Measurements from ENCODE around the gene ZNF385C. TPM values are rescaled to one million over a fixed set of nuclear protein-coding genes. Genes with fewer than 3 reads are reported as not detected.
A peak's percentile ranks its signal among the peaks of the same experiment; 100 is the strongest.

ZNF385C gene
- total and polyA plus RNA-seq, 2 donors (not counting 1 experiment from before 2014, with no cell fraction given): under 0.01 to 0.03 TPM

DNA sequence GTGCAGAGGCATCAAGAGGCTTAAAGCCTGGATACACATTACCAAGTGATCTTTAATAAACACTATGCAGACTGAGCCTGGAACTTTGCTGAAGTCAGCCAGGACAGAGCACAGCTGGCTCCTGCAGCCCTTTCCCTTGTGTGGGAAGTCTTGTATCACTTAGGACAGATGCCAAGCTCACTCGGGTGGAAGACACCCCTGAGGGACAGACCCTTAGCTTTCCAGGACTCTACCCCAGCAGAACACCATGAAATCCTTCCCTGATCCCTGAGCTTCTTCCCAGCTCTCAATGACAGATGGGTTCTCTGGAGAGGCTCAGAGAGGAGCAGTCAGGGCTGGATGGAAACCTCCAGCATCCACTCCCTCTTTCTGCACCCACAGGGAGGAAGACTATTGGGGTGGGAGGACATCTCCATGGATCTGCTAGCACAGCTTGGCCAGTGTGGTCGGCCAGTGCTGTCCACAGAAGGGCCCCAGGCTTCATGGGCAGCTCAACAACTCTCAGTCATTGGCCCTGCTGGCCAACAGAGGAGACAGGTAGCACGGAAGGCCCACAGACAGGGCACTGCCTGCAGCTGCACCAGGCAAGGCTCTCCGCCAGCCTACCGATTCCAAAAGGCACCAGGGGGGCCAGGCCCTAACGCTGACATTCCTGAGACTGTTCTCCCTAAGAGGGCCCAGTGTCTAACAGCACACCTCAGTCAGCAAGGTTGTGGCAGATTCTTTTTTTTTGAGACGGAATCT, 40.6 kb upstream of the ZNF385C start:
- no peak for DNase-seq (ENCODE audit: low read depth in 2 of 2)
- Histone ChIP-seq H4K20me1 (ENCODE audit: control insufficient read depth, extremely low read depth, insufficient read depth, low read length) (no peaks in the 10 kb centered on the region), H3K27me3 (ENCODE audit: control insufficient read depth, insufficient read depth, low read length) (no peaks in the 10 kb centered on the region), H2AFZ (ENCODE audit: low read length) (no peak overlapping the region), H3K36me3 (ENCODE audit: control insufficient read depth, insufficient read depth, low read length) (peaks cover 8% of the 10 kb centered on the region), H3K9me3 (ENCODE audit: control insufficient read depth, insufficient read depth, low read depth, low read length) (no peaks in the 10 kb centered on the region), H3K79me2 (ENCODE audit: control insufficient read depth, insufficient read depth, low read length) (peaks cover 81% of the 10 kb centered on the region), H3K4me3 (replicated peaks in 1 of 4; ENCODE audit: control extremely low read depth in 1 of 4, insufficient read depth in 1 of 4, low read depth in 3 of 4, low read length in 4 of 4) (no peak overlapping the region), H3K4me2 (ENCODE audit: extremely low read depth, insufficient read depth, low read length) (no peak overlapping the region), H3K27ac (ENCODE audit: insufficient read depth, low read length) (peak overlapping the region; percentile 10), H3K9ac (ENCODE audit: insufficient read depth, low read length) (no peak overlapping the region), H3K4me1 (ENCODE audit: control insufficient read depth, extremely low read depth, insufficient read depth, low read length) (peaks cover 25% of the 10 kb centered on the region)
- no peak for TF ChIP-seq EZH2 (IDR thresholded peaks at IDR 0.05; ENCODE audit: low read length, missing control alignments)
- TF ChIP-seq, protein P1, sequence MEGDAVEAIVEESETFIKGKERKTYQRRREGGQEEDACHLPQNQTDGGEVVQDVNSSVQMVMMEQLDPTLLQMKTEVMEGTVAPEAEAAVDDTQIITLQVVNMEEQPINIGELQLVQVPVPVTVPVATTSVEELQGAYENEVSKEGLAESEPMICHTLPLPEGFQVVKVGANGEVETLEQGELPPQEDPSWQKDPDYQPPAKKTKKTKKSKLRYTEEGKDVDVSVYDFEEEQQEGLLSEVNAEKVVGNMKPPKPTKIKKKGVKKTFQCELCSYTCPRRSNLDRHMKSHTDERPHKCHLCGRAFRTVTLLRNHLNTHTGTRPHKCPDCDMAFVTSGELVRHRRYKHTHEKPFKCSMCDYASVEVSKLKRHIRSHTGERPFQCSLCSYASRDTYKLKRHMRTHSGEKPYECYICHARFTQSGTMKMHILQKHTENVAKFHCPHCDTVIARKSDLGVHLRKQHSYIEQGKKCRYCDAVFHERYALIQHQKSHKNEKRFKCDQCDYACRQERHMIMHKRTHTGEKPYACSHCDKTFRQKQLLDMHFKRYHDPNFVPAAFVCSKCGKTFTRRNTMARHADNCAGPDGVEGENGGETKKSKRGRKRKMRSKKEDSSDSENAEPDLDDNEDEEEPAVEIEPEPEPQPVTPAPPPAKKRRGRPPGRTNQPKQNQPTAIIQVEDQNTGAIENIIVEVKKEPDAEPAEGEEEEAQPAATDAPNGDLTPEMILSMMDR (conservative IDR thresholded peaks at IDR 0.05 in 1 of 2, IDR thresholded peaks at IDR 0.05 in 1 of 2; ENCODE audit: low read depth in 1 of 2, low read length in 2 of 2): no peak

DNA sequence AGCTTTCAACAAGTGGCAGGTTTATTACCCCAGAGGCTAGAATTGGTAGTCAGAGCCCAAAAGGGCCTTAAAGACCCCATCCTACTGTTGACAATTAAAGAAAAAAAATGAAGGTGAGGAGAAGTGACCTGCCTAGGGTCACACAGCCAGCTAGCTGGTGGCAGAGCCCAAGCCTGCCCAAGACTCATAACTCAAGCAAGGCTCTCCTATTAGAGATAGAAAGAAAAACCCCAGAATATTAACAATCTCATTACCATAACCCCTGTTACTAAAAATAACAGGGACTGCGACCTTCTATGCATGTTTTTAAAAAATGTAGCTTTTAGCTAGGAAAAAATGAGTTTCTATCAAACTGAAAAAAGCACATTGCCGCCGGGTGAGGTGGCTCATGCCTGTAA, 38.4 kb upstream of the ZNF385C start:
- H3K27me3 ChIP-seq (ENCODE audit: control insufficient read depth, insufficient read depth, low read length): no peaks in the 10 kb centered on the region
- no peak overlapping the region for H3K4me3 ChIP-seq (replicated peaks in 1 of 4; ENCODE audit: control extremely low read depth in 1 of 4, insufficient read depth in 1 of 4, low read depth in 3 of 4, low read length in 4 of 4)
- peaks cover 8% of the 10 kb centered on the region for H3K36me3 ChIP-seq (ENCODE audit: control insufficient read depth, insufficient read depth, low read length)
- no peaks in the 10 kb centered on the region for H4K20me1 ChIP-seq (ENCODE audit: control insufficient read depth, extremely low read depth, insufficient read depth, low read length)
- TF ChIP-seq, protein P1 (conservative IDR thresholded peaks at IDR 0.05 in 1 of 2, IDR thresholded peaks at IDR 0.05 in 1 of 2; ENCODE audit: low read depth in 1 of 2, low read length in 2 of 2): no peak
- TF ChIP-seq EZH2 (IDR thresholded peaks at IDR 0.05; ENCODE audit: low read length, missing control alignments): no peak
- no peak overlapping the region for H3K4me2 ChIP-seq (ENCODE audit: extremely low read depth, insufficient read depth, low read length)
- DNase-seq (ENCODE audit: low read depth in 2 of 2): no peak
- no peak overlapping the region for H3K9ac ChIP-seq (ENCODE audit: insufficient read depth, low read length)
- no peaks in the 10 kb centered on the region for H3K9me3 ChIP-seq (ENCODE audit: control insufficient read depth, insufficient read depth, low read depth, low read length)
- H3K27ac ChIP-seq (ENCODE audit: insufficient read depth, low read length): no peak overlapping the region
- H3K4me1 ChIP-seq (ENCODE audit: control insufficient read depth, extremely low read depth, insufficient read depth, low read length): peaks cover 33% of the 10 kb centered on the region
- H2AFZ ChIP-seq (ENCODE audit: low read length): no peak overlapping the region
- H3K79me2 ChIP-seq (ENCODE audit: control insufficient read depth, insufficient read depth, low read length): peaks cover 86% of the 10 kb centered on the region

DNA sequence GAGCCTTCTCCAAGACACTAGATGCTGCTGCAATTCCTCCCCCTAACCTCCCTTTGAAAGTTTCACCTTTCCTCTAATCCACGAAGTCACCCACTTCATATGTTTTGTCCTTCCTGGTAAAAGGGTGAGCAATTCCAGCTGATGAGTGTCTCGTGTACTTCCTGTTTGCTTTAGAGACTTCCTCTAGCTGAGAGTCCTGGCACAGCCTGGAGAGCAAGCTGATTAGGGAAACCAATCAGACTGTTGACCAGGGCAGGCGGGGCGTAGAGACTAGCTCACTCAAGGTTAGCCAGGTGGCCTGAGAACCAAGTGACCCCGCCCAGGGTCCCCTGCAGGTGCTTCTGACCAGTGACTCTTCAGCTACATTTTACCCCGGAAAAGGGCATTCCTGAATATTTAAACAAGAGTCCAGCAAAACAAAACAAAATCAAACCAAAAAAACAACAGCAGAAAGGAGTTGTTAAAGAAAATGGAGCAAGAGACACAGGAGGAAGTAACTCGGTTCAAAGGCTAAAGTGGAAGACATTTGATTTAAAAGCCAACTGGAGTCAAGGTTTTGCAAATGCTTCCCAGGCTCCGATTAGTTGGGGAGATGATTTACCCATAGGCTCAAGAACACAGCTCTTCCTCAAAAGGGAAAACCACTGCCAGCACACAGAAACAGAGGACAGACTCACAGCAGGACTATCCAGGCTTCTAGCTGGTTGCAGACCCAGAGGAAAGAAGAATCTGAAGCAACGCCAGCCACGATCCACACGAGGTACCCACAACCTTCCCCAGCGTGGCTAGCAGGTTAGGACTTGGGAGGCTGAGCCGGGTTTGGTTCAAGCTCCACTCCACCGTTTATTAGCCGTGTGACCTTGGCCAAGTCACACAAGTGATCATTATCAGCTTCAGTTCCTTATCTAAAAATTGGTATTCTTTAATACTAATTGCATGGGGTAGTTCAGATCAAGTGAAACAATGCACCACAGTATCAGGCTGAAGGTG, 37.7 kb upstream of the ZNF385C start:
- Histone ChIP-seq H4K20me1 (ENCODE audit: control insufficient read depth, extremely low read depth, insufficient read depth, low read length) (no peaks in the 10 kb centered on the region), H3K36me3 (ENCODE audit: control insufficient read depth, insufficient read depth, low read length) (peaks cover 5% of the 10 kb centered on the region), H3K4me3 (replicated peaks in 1 of 4; ENCODE audit: control extremely low read depth in 1 of 4, insufficient read depth in 1 of 4, low read depth in 3 of 4, low read length in 4 of 4) (no peak overlapping the region), H3K27me3 (ENCODE audit: control insufficient read depth, insufficient read depth, low read length) (no peaks in the 10 kb centered on the region), H3K27ac (ENCODE audit: insufficient read depth, low read length) (peak overlapping the region; percentile 54), H3K4me2 (ENCODE audit: extremely low read depth, insufficient read depth, low read length) (peak overlapping the region; percentile 3), H3K9me3 (ENCODE audit: control insufficient read depth, insufficient read depth, low read depth, low read length) (no peaks in the 10 kb centered on the region), H3K9ac (ENCODE audit: insufficient read depth, low read length) (no peak overlapping the region), H2AFZ (ENCODE audit: low read length) (no peak overlapping the region), H3K79me2 (ENCODE audit: control insufficient read depth, insufficient read depth, low read length) (peaks cover 85% of the 10 kb centered on the region), H3K4me1 (ENCODE audit: control insufficient read depth, extremely low read depth, insufficient read depth, low read length) (peaks cover 30% of the 10 kb centered on the region)
- peak; percentile 64 to 73 for DNase-seq (ENCODE audit: low read depth in 2 of 2)
- TF ChIP-seq, protein P1 (conservative IDR thresholded peaks at IDR 0.05 in 1 of 2, IDR thresholded peaks at IDR 0.05 in 1 of 2; ENCODE audit: low read depth in 1 of 2, low read length in 2 of 2): no peak
- no peak for TF ChIP-seq EZH2 (IDR thresholded peaks at IDR 0.05; ENCODE audit: low read length, missing control alignments)
